MCF 10A (cell line): ENCODE measurements around the gene ADAMTS2. TPM values are rescaled to one million over a fixed set of nuclear protein-coding genes. Genes with fewer than 3 reads are reported as not detected.

Experiments used
- BruUV-seq: library from RNA; stranded (reverse); fragments of 400-500 nt; replicated peaks from 2 replicates; lab custom pipeline; 2021; lab: Mats Ljungman, UMichigan
- CTCF ChIA-PET: fragments of 300-600 bp; sonication (Branson Sonifier 250); formaldehyde crosslinking; extraction: SDS; loops from one replicate; lab custom pipeline; 2021; ENCODE audit warnings: antibody characterized with exemption, inconsistent platforms; lab: Yijun Ruan, JAX
- POLR2A ChIA-PET: fragments of 300-600, 350-650 bp; sonication (Branson Sonifier 250); formaldehyde crosslinking; extraction: SDS; loops from one replicate; lab custom pipeline; 2020; ENCODE audit warnings: antibody characterized with exemption, inconsistent platforms; lab: Yijun Ruan, JAX
- DNase-seq: peaks from one replicate; pipeline ENCODE4 v3.0.0-alpha.2; 2018; ENCODE audit not compliant: unreplicated experiment
- H3K27ac Mint-ChIP-seq: one replicate; pipeline ENCODE4 v1.8.0; 2022; ENCODE audit warnings: mild to moderate bottlenecking, low read depth, mixed read lengths; ENCODE audit not compliant: unreplicated experiment
- H3K27me3 Mint-ChIP-seq: one replicate; pipeline ENCODE4 v1.8.0; 2022; ENCODE audit warnings: mixed read lengths; ENCODE audit not compliant: insufficient read depth, unreplicated experiment
- H3K36me3 Mint-ChIP-seq: one replicate; pipeline ENCODE4 v1.8.0; 2022; ENCODE audit warnings: mild to moderate bottlenecking, moderate library complexity, mixed read lengths; ENCODE audit not compliant: insufficient read depth, unreplicated experiment
- H3K4me1 Mint-ChIP-seq: one replicate; pipeline ENCODE4 v1.8.0; 2022; ENCODE audit warnings: mixed read lengths; ENCODE audit not compliant: insufficient read depth, unreplicated experiment
- H3K4me3 Mint-ChIP-seq: one replicate; pipeline ENCODE4 v1.8.0; 2022; ENCODE audit warnings: mild to moderate bottlenecking, moderate library complexity, mixed read lengths; ENCODE audit not compliant: unreplicated experiment
- H3K9me3 Mint-ChIP-seq: one replicate; pipeline ENCODE4 v1.8.0; 2022; ENCODE audit warnings: mixed read lengths; ENCODE audit not compliant: unreplicated experiment
- intact Hi-C: fragments of 100-400 bp; cut with micrococcal nuclease; formaldehyde crosslinking; loops from 2 replicates; pipeline ENCODE4 v1.14.1; 2022
- total RNA-seq: library from RNA; stranded (reverse); gene quantifications from 2 replicates; pipeline ENCODE4 v1.2.3, GENCODE V29; 2022
- TF ChIP-seq, protein P1 (sequence below): fragments of 200-600 bp; IDR thresholded peaks from one replicate; pipeline ENCODE4 v1.8.0; 2022; ENCODE audit warnings: antibody characterized with exemption, mild to moderate bottlenecking; ENCODE audit not compliant: unreplicated experiment

Gene ADAMTS2
- total RNA-seq, 1 experiment from 2014 or later, result not detected

DNA sequence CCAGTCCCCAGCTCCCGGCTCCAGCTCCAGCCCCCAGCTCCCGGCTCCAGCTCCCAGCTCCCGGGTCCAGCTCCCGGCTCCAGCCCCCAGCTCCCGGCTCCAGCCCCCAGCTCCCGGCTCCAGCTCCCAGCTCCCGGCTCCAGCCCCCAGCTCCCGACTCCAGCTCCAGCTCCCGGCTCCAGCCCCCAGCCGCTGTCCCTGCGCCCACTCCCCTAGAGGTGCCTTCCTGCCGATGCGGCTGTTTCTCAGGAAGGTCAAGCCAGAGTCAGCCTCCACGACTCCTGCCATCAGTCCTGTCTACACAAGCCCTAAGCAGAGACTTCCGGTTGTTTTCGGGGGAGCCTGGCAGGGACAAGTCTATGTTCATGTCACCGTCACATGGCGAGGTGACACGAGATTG, 210.3 kb downstream of the ADAMTS2 start:
- Mint-ChIP-seq H3K27me3 (no peaks in the 10 kb centered on the region), H3K4me1 (peaks cover 4% of the 10 kb centered on the region), H3K9me3 (peaks cover 16% of the 10 kb centered on the region), H3K36me3 (no peaks in the 10 kb centered on the region), H3K4me3 (no peak overlapping the region), H3K27ac (no peak overlapping the region)
- CTCF ChIA-PET, result no interaction called here
- no peak for DNase-seq
- POLR2A ChIA-PET, result no interaction called here
- intact Hi-C loops, result no loop called here
- no TSS peak for BruUV-seq
- TF ChIP-seq, protein P1, sequence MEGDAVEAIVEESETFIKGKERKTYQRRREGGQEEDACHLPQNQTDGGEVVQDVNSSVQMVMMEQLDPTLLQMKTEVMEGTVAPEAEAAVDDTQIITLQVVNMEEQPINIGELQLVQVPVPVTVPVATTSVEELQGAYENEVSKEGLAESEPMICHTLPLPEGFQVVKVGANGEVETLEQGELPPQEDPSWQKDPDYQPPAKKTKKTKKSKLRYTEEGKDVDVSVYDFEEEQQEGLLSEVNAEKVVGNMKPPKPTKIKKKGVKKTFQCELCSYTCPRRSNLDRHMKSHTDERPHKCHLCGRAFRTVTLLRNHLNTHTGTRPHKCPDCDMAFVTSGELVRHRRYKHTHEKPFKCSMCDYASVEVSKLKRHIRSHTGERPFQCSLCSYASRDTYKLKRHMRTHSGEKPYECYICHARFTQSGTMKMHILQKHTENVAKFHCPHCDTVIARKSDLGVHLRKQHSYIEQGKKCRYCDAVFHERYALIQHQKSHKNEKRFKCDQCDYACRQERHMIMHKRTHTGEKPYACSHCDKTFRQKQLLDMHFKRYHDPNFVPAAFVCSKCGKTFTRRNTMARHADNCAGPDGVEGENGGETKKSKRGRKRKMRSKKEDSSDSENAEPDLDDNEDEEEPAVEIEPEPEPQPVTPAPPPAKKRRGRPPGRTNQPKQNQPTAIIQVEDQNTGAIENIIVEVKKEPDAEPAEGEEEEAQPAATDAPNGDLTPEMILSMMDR, result no peak

DNA sequence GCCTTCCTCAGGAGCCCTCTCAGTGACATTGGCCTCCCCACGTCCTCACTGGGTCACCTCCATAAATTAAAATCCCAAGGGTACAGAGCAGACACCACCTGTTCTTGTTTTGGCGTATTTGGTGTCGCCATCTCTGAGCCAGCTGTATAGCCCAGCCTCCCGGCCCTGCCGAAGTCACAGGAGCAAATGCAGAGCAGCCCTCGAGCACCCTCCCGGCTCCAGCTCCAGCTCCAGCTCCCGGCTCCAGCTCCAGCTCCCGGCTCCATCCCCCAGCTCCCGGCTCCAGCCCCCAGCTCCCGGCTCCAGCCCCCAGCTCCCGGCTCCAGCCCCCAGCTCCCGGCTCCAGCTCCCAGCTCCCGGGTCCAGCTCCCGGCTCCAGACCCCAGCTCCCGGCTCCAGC, 210.8 kb downstream of the ADAMTS2 start:
- peaks cover 16% of the 10 kb centered on the region for H3K9me3 Mint-ChIP-seq
- no TSS peak for BruUV-seq
- intact Hi-C loops, result no loop called here

DNA sequence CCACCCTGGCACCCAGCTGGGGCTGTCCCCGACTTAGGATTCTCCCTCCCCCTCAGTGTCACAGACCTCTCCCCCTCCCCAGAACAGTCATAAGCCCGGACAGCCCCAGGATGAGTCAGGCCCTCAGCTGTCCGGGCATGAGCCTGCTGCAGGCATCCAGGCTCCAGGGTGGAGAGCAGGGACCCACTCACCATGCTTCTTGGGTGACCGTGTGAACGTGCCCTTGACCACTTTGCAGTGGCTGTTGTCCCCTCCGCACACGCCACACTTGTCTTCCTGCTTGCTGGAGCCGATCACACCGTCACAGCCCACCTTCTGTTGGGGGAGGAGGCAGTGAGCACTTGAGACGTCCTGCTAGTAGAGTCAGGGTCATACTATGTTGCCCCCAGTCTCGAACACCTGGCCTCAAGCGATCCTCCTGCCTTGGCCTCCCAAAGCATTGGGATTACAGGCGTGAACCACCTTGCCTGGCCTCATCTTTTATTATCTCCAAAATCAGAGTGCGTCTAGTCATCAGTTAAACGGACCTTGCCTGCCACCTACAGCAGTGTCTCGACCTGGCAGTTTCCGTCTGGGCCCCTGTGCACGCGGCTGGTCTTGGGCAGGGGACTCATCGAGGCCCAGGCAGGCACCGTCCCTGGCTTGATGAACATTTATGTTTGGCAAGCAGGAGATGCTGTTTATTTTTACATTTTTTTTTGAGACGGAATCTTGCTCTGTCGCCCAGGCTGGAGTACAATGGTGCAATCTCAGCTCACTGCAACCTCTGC, 212.5 kb downstream of the ADAMTS2 start:
- POLR2A ChIA-PET, result no interaction called here
- H3K4me3 Mint-ChIP-seq, result no peak overlapping the region

More for the DNA sequence above, 210.8 kb downstream of the ADAMTS2 start:
- H3K27me3 Mint-ChIP-seq, result no peaks in the 10 kb centered on the region
- DNase-seq, result no peak
- POLR2A ChIA-PET, result no interaction called here
- no peak overlapping the region for H3K27ac Mint-ChIP-seq
- H3K4me1 Mint-ChIP-seq, result peaks cover 4% of the 10 kb centered on the region
- no peak overlapping the region for H3K4me3 Mint-ChIP-seq
- no peaks in the 10 kb centered on the region for H3K36me3 Mint-ChIP-seq
- CTCF ChIA-PET, result no interaction called here
- TF ChIP-seq, protein P1, result no peak

DNA sequence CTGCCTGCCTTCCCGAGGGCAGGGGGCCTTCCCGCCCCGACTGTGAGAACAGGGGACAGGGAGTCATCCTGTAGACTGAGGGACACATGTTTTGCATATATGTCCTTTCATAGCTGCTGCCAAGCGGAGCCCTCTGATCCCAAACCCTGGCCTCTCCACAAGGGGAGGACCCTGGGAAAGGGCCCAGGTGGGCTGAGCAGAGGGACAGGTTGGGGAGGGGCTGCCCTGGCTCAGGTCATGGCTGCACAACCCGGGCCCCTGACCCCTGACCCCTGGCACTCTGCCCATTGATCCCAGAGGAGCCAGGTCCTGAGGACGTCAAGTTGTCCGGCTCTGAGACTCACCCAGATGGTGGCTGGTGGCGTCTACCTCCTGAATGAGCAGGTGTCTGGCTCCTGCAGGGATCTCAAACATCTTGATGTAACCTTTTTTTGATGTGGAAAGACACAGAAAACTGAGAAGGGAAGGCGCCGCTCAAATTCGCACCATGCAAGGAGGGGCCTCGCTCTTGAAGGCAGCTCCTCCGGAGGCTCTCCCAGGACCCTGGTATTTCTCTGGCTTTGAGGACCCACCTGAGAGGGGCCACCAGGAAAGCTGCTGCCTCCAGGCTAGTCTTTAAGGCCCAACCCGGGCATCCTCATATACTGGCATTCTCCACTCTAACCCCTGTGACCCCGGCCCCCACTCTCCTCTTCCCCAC, 213.2 kb downstream of the ADAMTS2 start:
- DNase-seq, result no peak
- Mint-ChIP-seq H3K27me3 (no peaks in the 10 kb centered on the region), H3K4me1 (peaks cover 4% of the 10 kb centered on the region)

More for the DNA sequence above, 212.5 kb downstream of the ADAMTS2 start:
- no TSS peak for BruUV-seq
- Mint-ChIP-seq H3K27me3 (no peaks in the 10 kb centered on the region), H3K36me3 (no peaks in the 10 kb centered on the region), H3K27ac (no peak overlapping the region), H3K9me3 (peaks cover 16% of the 10 kb centered on the region), H3K4me1 (peaks cover 4% of the 10 kb centered on the region)
- intact Hi-C loops, result no loop called here
- TF ChIP-seq, protein P1, result no peak
- no peak for DNase-seq
- CTCF ChIA-PET, result interaction anchor here (0.6 kb wide), 1 partner anchor 31 kb away, joined by 3 read pairs; no protein-coding TSS in a partner anchor

More for the DNA sequence above, 213.2 kb downstream of the ADAMTS2 start:
- ChIA-PET POLR2A (interaction anchor here (0.7 kb wide), 1 partner anchor 38 kb away, joined by 3 read pairs; no protein-coding TSS in a partner anchor), CTCF (no interaction called here)
- TF ChIP-seq, protein P1, result no peak
- Mint-ChIP-seq H3K36me3 (no peaks in the 10 kb centered on the region), H3K4me3 (no peak overlapping the region), H3K9me3 (peaks cover 19% of the 10 kb centered on the region), H3K27ac (no peak overlapping the region)
- no TSS peak for BruUV-seq
- intact Hi-C loops, result no loop called here
